ENCODE data around the gene ARHGEF1.

The ARHGEF1 gene

GRCh38 chr19:41901707-41902360, 18.9 kb downstream of the ARHGEF1 start:
- H3K27me3 ChIP-seq (ENCODE audit: control insufficient read depth, insufficient read depth, low read length), result no peaks in the 10 kb centered on the region
- H3K4me3 ChIP-seq (ENCODE audit: low read length), result no peak overlapping the region
- H3K9me3 ChIP-seq (ENCODE audit: control insufficient read depth, low read depth, low read length), result no peaks in the 10 kb centered on the region
- H3K4me1 ChIP-seq (ENCODE audit: control insufficient read depth, low read depth, low read length), result no peaks in the 10 kb centered on the region
- H3K9ac ChIP-seq (ENCODE audit: low read length), result no peak overlapping the region
- no peak overlapping the region for H3K27ac ChIP-seq (ENCODE audit: low read length)
- peaks cover 31% of the 10 kb centered on the region for H3K36me3 ChIP-seq (ENCODE audit: control insufficient read depth, low read depth, low read length)

GRCh38 chr19:41902594-41902993, 19.6 kb downstream of the ARHGEF1 start:
- no peaks in the 10 kb centered on the region for H3K27me3 ChIP-seq (ENCODE audit: control insufficient read depth, insufficient read depth, low read length)
- no peak overlapping the region for H3K4me3 ChIP-seq (ENCODE audit: low read length)
- no peaks in the 10 kb centered on the region for H3K4me1 ChIP-seq (ENCODE audit: control insufficient read depth, low read depth, low read length)
- H3K9me3 ChIP-seq (ENCODE audit: control insufficient read depth, low read depth, low read length), result no peaks in the 10 kb centered on the region
- H3K27ac ChIP-seq (ENCODE audit: low read length), result no peak overlapping the region
- H3K9ac ChIP-seq (ENCODE audit: low read length), result no peak overlapping the region
- peaks cover 31% of the 10 kb centered on the region for H3K36me3 ChIP-seq (ENCODE audit: control insufficient read depth, low read depth, low read length)

GRCh38 chr19:41903193-41903953, 20.4 kb downstream of the ARHGEF1 start:
- H3K4me1 ChIP-seq (ENCODE audit: control insufficient read depth, low read depth, low read length), result no peaks in the 10 kb centered on the region
- no peaks in the 10 kb centered on the region for H3K9me3 ChIP-seq (ENCODE audit: control insufficient read depth, low read depth, low read length)
- no peak overlapping the region for H3K27ac ChIP-seq (ENCODE audit: low read length)
- no peaks in the 10 kb centered on the region for H3K27me3 ChIP-seq (ENCODE audit: control insufficient read depth, insufficient read depth, low read length)
- H3K36me3 ChIP-seq (ENCODE audit: control insufficient read depth, low read depth, low read length), result peaks cover 30% of the 10 kb centered on the region
- no peak overlapping the region for H3K4me3 ChIP-seq (ENCODE audit: low read length)
- no peak overlapping the region for H3K9ac ChIP-seq (ENCODE audit: low read length)

GRCh38 chr19:41904118-41904870, 21.3 kb downstream of the ARHGEF1 start:
- Histone ChIP-seq H3K9ac (ENCODE audit: low read length) (no peak overlapping the region), H3K9me3 (ENCODE audit: control insufficient read depth, low read depth, low read length) (no peaks in the 10 kb centered on the region), H3K4me3 (ENCODE audit: low read length) (no peak overlapping the region), H3K27ac (ENCODE audit: low read length) (no peak overlapping the region), H3K4me1 (ENCODE audit: control insufficient read depth, low read depth, low read length) (no peaks in the 10 kb centered on the region), H3K36me3 (ENCODE audit: control insufficient read depth, low read depth, low read length) (peaks cover 27% of the 10 kb centered on the region), H3K27me3 (ENCODE audit: control insufficient read depth, insufficient read depth, low read length) (peaks cover 7% of the 10 kb centered on the region)

- Histone ChIP-seq H3K27ac (ENCODE audit: low read length) (no peak overlapping the region), H3K9ac (ENCODE audit: low read length) (no peak overlapping the region), H3K27me3 (ENCODE audit: control insufficient read depth, insufficient read depth, low read length) (peaks cover 19% of the 10 kb centered on the region), H3K9me3 (ENCODE audit: control insufficient read depth, low read depth, low read length) (no peaks in the 10 kb centered on the region), H3K36me3 (ENCODE audit: control insufficient read depth, low read depth, low read length) (peaks cover 19% of the 10 kb centered on the region), H3K4me3 (ENCODE audit: low read length) (no peak overlapping the region), H3K4me1 (ENCODE audit: control insufficient read depth, low read depth, low read length) (no peaks in the 10 kb centered on the region)
Measured at GRCh38 chr19:41905273-41906002, 22.5 kb downstream of the ARHGEF1 start.

- no peak overlapping the region for H3K4me3 ChIP-seq (ENCODE audit: low read length)
- H3K9ac ChIP-seq (ENCODE audit: low read length), result no peak overlapping the region
- H3K27me3 ChIP-seq (ENCODE audit: control insufficient read depth, insufficient read depth, low read length), result peaks cover 27% of the 10 kb centered on the region
- no peak overlapping the region for H3K27ac ChIP-seq (ENCODE audit: low read length)
- peaks cover 18% of the 10 kb centered on the region for H3K36me3 ChIP-seq (ENCODE audit: control insufficient read depth, low read depth, low read length)
- H3K9me3 ChIP-seq (ENCODE audit: control insufficient read depth, low read depth, low read length), result no peaks in the 10 kb centered on the region
- H3K4me1 ChIP-seq (ENCODE audit: control insufficient read depth, low read depth, low read length), result no peaks in the 10 kb centered on the region
Measured at GRCh38 chr19:41906271-41906670, 23.3 kb downstream of the ARHGEF1 start.

GRCh38 chr19:41906916-41907680, 24.1 kb downstream of the ARHGEF1 start:
- Histone ChIP-seq H3K4me3 (ENCODE audit: low read length) (no peak overlapping the region), H3K9ac (ENCODE audit: low read length) (no peak overlapping the region), H3K36me3 (ENCODE audit: control insufficient read depth, low read depth, low read length) (peaks cover 15% of the 10 kb centered on the region), H3K27me3 (ENCODE audit: control insufficient read depth, insufficient read depth, low read length) (peaks cover 35% of the 10 kb centered on the region), H3K27ac (ENCODE audit: low read length) (no peak overlapping the region), H3K9me3 (ENCODE audit: control insufficient read depth, low read depth, low read length) (no peaks in the 10 kb centered on the region), H3K4me1 (ENCODE audit: control insufficient read depth, low read depth, low read length) (no peaks in the 10 kb centered on the region)

GRCh38 chr19:41907994-41908615, 25.1 kb downstream of the ARHGEF1 start:
- peaks cover 45% of the 10 kb centered on the region for H3K27me3 ChIP-seq (ENCODE audit: control insufficient read depth, insufficient read depth, low read length)
- H3K36me3 ChIP-seq (ENCODE audit: control insufficient read depth, low read depth, low read length), result peaks cover 12% of the 10 kb centered on the region
- H3K9ac ChIP-seq (ENCODE audit: low read length), result no peak overlapping the region
- H3K27ac ChIP-seq (ENCODE audit: low read length), result no peak overlapping the region
- H3K4me3 ChIP-seq (ENCODE audit: low read length), result no peak overlapping the region
- no peaks in the 10 kb centered on the region for H3K9me3 ChIP-seq (ENCODE audit: control insufficient read depth, low read depth, low read length)
- no peaks in the 10 kb centered on the region for H3K4me1 ChIP-seq (ENCODE audit: control insufficient read depth, low read depth, low read length)

- no peak overlapping the region for H3K27ac ChIP-seq (ENCODE audit: low read length)
- H3K4me1 ChIP-seq (ENCODE audit: control insufficient read depth, low read depth, low read length), result no peaks in the 10 kb centered on the region
- no peak overlapping the region for H3K9ac ChIP-seq (ENCODE audit: low read length)
- H3K4me3 ChIP-seq (ENCODE audit: low read length), result no peak overlapping the region
- H3K36me3 ChIP-seq (ENCODE audit: control insufficient read depth, low read depth, low read length), result peaks cover 4% of the 10 kb centered on the region
- H3K9me3 ChIP-seq (ENCODE audit: control insufficient read depth, low read depth, low read length), result no peaks in the 10 kb centered on the region
- H3K27me3 ChIP-seq (ENCODE audit: control insufficient read depth, insufficient read depth, low read length), result peaks cover 53% of the 10 kb centered on the region
Measured at GRCh38 chr19:41908724-41909464, 25.9 kb downstream of the ARHGEF1 start.

GRCh38 chr19:41909706-41910105, 26.7 kb downstream of the ARHGEF1 start:
- H3K27me3 ChIP-seq (ENCODE audit: control insufficient read depth, insufficient read depth, low read length), result peaks cover 61% of the 10 kb centered on the region
- no peak overlapping the region for H3K9ac ChIP-seq (ENCODE audit: low read length)
- no peaks in the 10 kb centered on the region for H3K9me3 ChIP-seq (ENCODE audit: control insufficient read depth, low read depth, low read length)
- no peaks in the 10 kb centered on the region for H3K4me1 ChIP-seq (ENCODE audit: control insufficient read depth, low read depth, low read length)
- H3K4me3 ChIP-seq (ENCODE audit: low read length), result no peak overlapping the region
- no peak overlapping the region for H3K27ac ChIP-seq (ENCODE audit: low read length)
- H3K36me3 ChIP-seq (ENCODE audit: control insufficient read depth, low read depth, low read length), result no peaks in the 10 kb centered on the region
